Upper lobe of left lung (tissue), 6 donors: ENCODE measurements around the gene TM4SF1. TPM values are rescaled to one million over a fixed set of nuclear protein-coding genes. Genes with fewer than 3 reads are reported as not detected.

ENCODE experiments used
- ATAC-seq, 2 donors: fragments of 200-7000 bp; cut with Tn5 transposase; one replicate each; pipeline ENCODE4 v1.9.1; 2022; ENCODE audit warnings: mild to moderate bottlenecking in 2 of 2, moderate library complexity in 2 of 2; ENCODE audit not compliant: low FRiP score in 2 of 2
- DNase-seq, 2 donors: peaks; one replicate each; pipeline ENCODE4 v3.0.0-alpha.2; 2019 to 2020
- H3K27ac ChIP-seq, 4 donors: fragments of 200-600 bp; sonication (generic); one replicate each; pipeline ENCODE4 v1.5.1; 2016 to 2019
- H3K27me3 ChIP-seq, 4 donors: fragments of 200-600 bp; sonication (generic); one replicate each; pipeline ENCODE4 v1.5.1; 2017 to 2019
- H3K36me3 ChIP-seq, 4 donors: fragments of 200-600 bp; sonication (generic); one replicate each; pipeline ENCODE4 v1.5.1; 2016 to 2019
- H3K4me1 ChIP-seq, 4 donors: fragments of 200-600 bp; sonication (generic); one replicate each; pipeline ENCODE4 v1.5.1; 2018 to 2019
- H3K4me3 ChIP-seq, 4 donors: fragments of 200-600 bp; sonication (generic); one replicate each; pipeline ENCODE4 v1.5.1; 2017 to 2019; ENCODE audit warnings: mild to moderate bottlenecking in 2 of 4, moderate library complexity in 1 of 4
- H3K9me3 ChIP-seq, 4 donors: fragments of 200-600 bp; sonication (generic); one replicate each; pipeline ENCODE4 v1.5.1; 2018 to 2019
- CTCF ChIP-seq, 6 experiments: fragments of 450-650 bp in 4 of 6; fragments of 200-600 bp in 2 of 6; sonication (generic) in 2 of 6; IDR thresholded peaks; one replicate each; pipeline ENCODE4 v1.5.1; 2016 to 2019; ENCODE audit warnings: antibody characterized with exemption in 6 of 6
- EP300 ChIP-seq, 4 donors: sonication (generic); formaldehyde crosslinking; IDR thresholded peaks; one replicate each; pipeline ENCODE4 v1.5.1; 2017; ENCODE audit warnings: antibody characterized with exemption in 4 of 4, control low read depth in 2 of 4
- POLR2A ChIP-seq, 4 donors: fragments of 450-650 bp; IDR thresholded peaks; one replicate each; pipeline ENCODE4 v1.5.1; 2016 to 2017; ENCODE audit warnings: antibody characterized with exemption in 4 of 4, mild to moderate bottlenecking in 2 of 4
- POLR2AphosphoS5 ChIP-seq, 2 donors: sonication (generic); formaldehyde crosslinking; IDR thresholded peaks; one replicate each; pipeline ENCODE4 v1.5.1; 2017; ENCODE audit warnings: antibody characterized with exemption in 2 of 2
- WGBS, 2 donors: methylation state at CpG; one replicate each; pipeline ENCODE4 v1.1.5; 2017 to 2018; 5-methylcytosine and 5-hydroxymethylcytosine counted together
- total RNA-seq, 6 donors: library from RNA; depleted of rRNA in 4 of 6; stranded (reverse); fragments of >200 nt in 4 of 6; gene quantifications; one replicate each; pipeline versions ENCODE4 v1.1.0 to v1.2.1, GENCODE V29; 2016 to 2021
- donor health status: DM: no; HTN: no; CAD: no; lungs with moderate emphysema.
- donor health status: DM: no; HTN: yes; CAD: no; lungs with severe emphysema.

Gene TM4SF1
- total RNA-seq, 6 donors from 2014 or later, result 40.9 to 337 (median 197) TPM

- Histone ChIP-seq H3K4me1 (no peaks in the 10 kb centered on the region), H3K36me3 (no peaks in the 10 kb centered on the region), H3K27ac (no peak overlapping the region), H3K9me3 (no peaks in the 10 kb centered on the region), H3K4me3 (no peak overlapping the region), H3K27me3 (no peaks in the 10 kb centered on the region)
- WGBS, 2 donors, result 65% methylated on average over 2 of the region's 2 CpGs; no CpG with 5 or more reads in 1 of the 2 donors
- DNase-seq (no peak), ATAC-seq (no peak)
- no peak for TF ChIP-seq POLR2A (IDR thresholded peaks at IDR 0.05)
- no peak for TF ChIP-seq POLR2AphosphoS5 (IDR thresholded peaks at IDR 0.05)
- TF ChIP-seq EP300 (IDR thresholded peaks at IDR 0.05), result no peak
- no peak for TF ChIP-seq CTCF (IDR thresholded peaks at IDR 0.05)
Measured at GRCh38 chr3:149363053-149363452, 14.4 kb downstream of the TM4SF1 start.

- H3K9me3 ChIP-seq, result no peaks in the 10 kb centered on the region
- H3K4me1 ChIP-seq, result no peaks in the 10 kb centered on the region
- H3K27ac ChIP-seq, result no peak overlapping the region
- ATAC-seq, result no peak
- 87 to 93% methylated on average over 5 of the region's 5 CpGs for WGBS, 2 donors
- TF ChIP-seq CTCF (IDR thresholded peaks at IDR 0.05) (no peak), POLR2AphosphoS5 (IDR thresholded peaks at IDR 0.05) (no peak), EP300 (IDR thresholded peaks at IDR 0.05) (no peak)
- DNase-seq, result no peak
- no peaks in the 10 kb centered on the region for H3K36me3 ChIP-seq
- H3K4me3 ChIP-seq, result no peak overlapping the region
- no peaks in the 10 kb centered on the region for H3K27me3 ChIP-seq
Measured at GRCh38 chr3:149362366-149362765, 15.1 kb downstream of the TM4SF1 start.

- WGBS, 2 donors, result 75 to 93% methylated on average over 4 of the region's 4 CpGs
- TF ChIP-seq POLR2A (IDR thresholded peaks at IDR 0.05) (no peak), POLR2AphosphoS5 (IDR thresholded peaks at IDR 0.05) (no peak), CTCF (IDR thresholded peaks at IDR 0.05) (no peak), EP300 (IDR thresholded peaks at IDR 0.05) (no peak)
Measured at GRCh38 chr3:149356630-149357029, 20.8 kb downstream of the TM4SF1 start.

GRCh38 chr3:149356044-149356592, 21.3 kb downstream of the TM4SF1 start:
- no peaks in the 10 kb centered on the region for H3K27me3 ChIP-seq
- ATAC-seq (no peak), DNase-seq (no peak)
- 45 to 63% methylated on average over 6 of the region's 6 CpGs for WGBS, 2 donors
- no peaks in the 10 kb centered on the region for H3K9me3 ChIP-seq
- TF ChIP-seq CTCF (IDR thresholded peaks at IDR 0.05) (no peak), POLR2A (IDR thresholded peaks at IDR 0.05) (no peak)
- no peak overlapping the region for H3K4me3 ChIP-seq
- H3K27ac ChIP-seq, result no peak overlapping the region
- no peaks in the 10 kb centered on the region for H3K36me3 ChIP-seq
- peaks cover 0 to 14% (median 0%) of the 10 kb centered on the region in 4 donors for H3K4me1 ChIP-seq

More at GRCh38 chr3:149356630-149357029, 20.8 kb downstream of the TM4SF1 start:
- H3K27me3 ChIP-seq, result no peaks in the 10 kb centered on the region
- no peaks in the 10 kb centered on the region for H3K36me3 ChIP-seq
- no peaks in the 10 kb centered on the region for H3K9me3 ChIP-seq
- no peak overlapping the region for H3K27ac ChIP-seq
- DNase-seq, result no peak
- ATAC-seq, result no peak
- H3K4me3 ChIP-seq, result no peak overlapping the region
- H3K4me1 ChIP-seq, result peaks cover 0 to 14% (median 0%) of the 10 kb centered on the region in 4 donors

GRCh38 chr3:149353581-149354184, 23.8 kb downstream of the TM4SF1 start:
- DNase-seq (no peak), ATAC-seq (no peak)
- WGBS, 2 donors, result 47 to 71% methylated on average over 1 of the region's 1 CpG
- Histone ChIP-seq H3K4me3 (no peak overlapping the region), H3K27ac (peak overlapping the region in 1 of 4 donors; percentile 11), H3K27me3 (no peaks in the 10 kb centered on the region), H3K9me3 (no peaks in the 10 kb centered on the region), H3K4me1 (peaks cover 0 to 14% (median 0%) of the 10 kb centered on the region in 4 donors), H3K36me3 (no peaks in the 10 kb centered on the region)
- TF ChIP-seq EP300 (IDR thresholded peaks at IDR 0.05), result no peak
- no peak for TF ChIP-seq POLR2AphosphoS5 (IDR thresholded peaks at IDR 0.05)
- TF ChIP-seq CTCF (IDR thresholded peaks at IDR 0.05), result no peak
- TF ChIP-seq POLR2A (IDR thresholded peaks at IDR 0.05), result no peak
